RWPE2 (cell line): ENCODE data around the gene CACNA2D2.

Experiments used
- ATAC-seq: fragments of 200-7000 bp; cut with Tn5 transposase; 3 replicates; pipeline ENCODE4 v1.9.1; 2021; ENCODE audit warnings: low read depth
- DNase-seq: peaks from one replicate; pipeline ENCODE4 v3.0.0-alpha.2; 2020; ENCODE audit warnings: low spot score
- H3K27ac ChIP-seq: fragments of 450-650 bp; 2 replicates; pipeline ENCODE4 v1.5.1; 2017; ENCODE audit warnings: mild to moderate bottlenecking; ENCODE audit not compliant: poor library complexity, severe bottlenecking
- H3K27me3 ChIP-seq: fragments of 250-450 bp; sonication (Bioruptor Pico); 2 replicates; pipeline ENCODE4 v1.5.1; 2021; ENCODE audit warnings: mild to moderate bottlenecking, moderate library complexity; ENCODE audit not compliant: insufficient read depth, poor library complexity, severe bottlenecking
- H3K36me3 ChIP-seq: fragments of 250-450 bp; sonication (Bioruptor Pico); 2 replicates; pipeline ENCODE4 v1.5.1; 2020; ENCODE audit warnings: low read depth, mild to moderate bottlenecking, moderate library complexity
- H3K4me1 ChIP-seq: fragments of 250-450 bp; sonication (Bioruptor Pico); 2 replicates; pipeline ENCODE4 v1.5.1; 2021; ENCODE audit warnings: mild to moderate bottlenecking, moderate library complexity; ENCODE audit not compliant: insufficient read depth, poor library complexity, severe bottlenecking
- H3K4me3 ChIP-seq: fragments of 250-450 bp; sonication (Bioruptor Pico); 2 replicates; pipeline ENCODE4 v1.5.1; 2021; ENCODE audit warnings: mild to moderate bottlenecking, moderate library complexity; ENCODE audit not compliant: severe bottlenecking
- H3K9me3 ChIP-seq: fragments of 250-450 bp; sonication (Bioruptor Pico); 2 replicates; pipeline ENCODE4 v1.5.1; 2021; ENCODE audit warnings: mild to moderate bottlenecking, moderate library complexity; ENCODE audit not compliant: severe bottlenecking
- TF ChIP-seq, protein P1 (sequence below): fragments of 450-650 bp; IDR thresholded peaks from one replicate; pipeline ENCODE4 v1.5.1; 2017; ENCODE audit warnings: mild to moderate bottlenecking, moderate library complexity; ENCODE audit not compliant: poor library complexity, severe bottlenecking

The CACNA2D2 gene

DNA sequence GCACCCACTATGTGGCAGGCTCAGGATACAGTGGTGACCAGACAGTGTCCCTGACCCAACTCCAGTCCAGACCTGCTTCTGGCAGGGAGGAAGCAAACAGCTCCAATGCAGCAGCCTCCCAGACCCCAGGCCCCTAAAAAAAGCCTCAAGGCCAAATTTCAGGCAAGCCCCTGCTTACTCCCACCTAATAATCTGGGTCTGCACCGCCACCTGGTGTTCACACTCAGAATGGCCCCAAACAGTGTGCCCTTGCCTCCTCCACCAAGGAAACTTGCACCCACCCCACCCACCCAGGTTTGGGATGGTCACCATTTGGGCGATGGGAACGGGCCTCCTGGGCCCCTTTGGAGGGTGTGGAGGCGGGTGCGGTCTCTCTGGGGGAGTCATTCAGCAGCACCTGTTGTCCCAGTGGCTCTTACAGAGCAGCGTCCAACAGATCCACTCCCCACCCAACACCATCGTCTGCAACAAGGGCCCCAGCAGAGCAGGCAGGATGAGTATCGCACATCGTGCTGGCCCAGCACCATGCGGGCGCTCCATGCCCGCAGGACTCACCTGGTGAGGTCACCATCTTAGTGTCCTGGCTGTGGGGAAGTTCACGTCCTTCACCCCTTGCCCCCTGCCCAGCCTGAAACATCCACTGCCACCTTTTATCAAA lies 46.8 kb upstream of the CACNA2D2 start:
- no peaks in the 10 kb centered on the region for H3K4me1 ChIP-seq
- no peak overlapping the region for H3K27ac ChIP-seq
- ATAC-seq (peak; percentile 49; the same call in 2 of the 3 replicates), DNase-seq (no peak)
- H3K4me3 ChIP-seq, result no peak overlapping the region
- TF ChIP-seq, protein P1, sequence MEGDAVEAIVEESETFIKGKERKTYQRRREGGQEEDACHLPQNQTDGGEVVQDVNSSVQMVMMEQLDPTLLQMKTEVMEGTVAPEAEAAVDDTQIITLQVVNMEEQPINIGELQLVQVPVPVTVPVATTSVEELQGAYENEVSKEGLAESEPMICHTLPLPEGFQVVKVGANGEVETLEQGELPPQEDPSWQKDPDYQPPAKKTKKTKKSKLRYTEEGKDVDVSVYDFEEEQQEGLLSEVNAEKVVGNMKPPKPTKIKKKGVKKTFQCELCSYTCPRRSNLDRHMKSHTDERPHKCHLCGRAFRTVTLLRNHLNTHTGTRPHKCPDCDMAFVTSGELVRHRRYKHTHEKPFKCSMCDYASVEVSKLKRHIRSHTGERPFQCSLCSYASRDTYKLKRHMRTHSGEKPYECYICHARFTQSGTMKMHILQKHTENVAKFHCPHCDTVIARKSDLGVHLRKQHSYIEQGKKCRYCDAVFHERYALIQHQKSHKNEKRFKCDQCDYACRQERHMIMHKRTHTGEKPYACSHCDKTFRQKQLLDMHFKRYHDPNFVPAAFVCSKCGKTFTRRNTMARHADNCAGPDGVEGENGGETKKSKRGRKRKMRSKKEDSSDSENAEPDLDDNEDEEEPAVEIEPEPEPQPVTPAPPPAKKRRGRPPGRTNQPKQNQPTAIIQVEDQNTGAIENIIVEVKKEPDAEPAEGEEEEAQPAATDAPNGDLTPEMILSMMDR, result peak; percentile 75
- H3K27me3 ChIP-seq, result no peaks in the 10 kb centered on the region
- no peaks in the 10 kb centered on the region for H3K9me3 ChIP-seq
- H3K36me3 ChIP-seq, result no peaks in the 10 kb centered on the region

DNA sequence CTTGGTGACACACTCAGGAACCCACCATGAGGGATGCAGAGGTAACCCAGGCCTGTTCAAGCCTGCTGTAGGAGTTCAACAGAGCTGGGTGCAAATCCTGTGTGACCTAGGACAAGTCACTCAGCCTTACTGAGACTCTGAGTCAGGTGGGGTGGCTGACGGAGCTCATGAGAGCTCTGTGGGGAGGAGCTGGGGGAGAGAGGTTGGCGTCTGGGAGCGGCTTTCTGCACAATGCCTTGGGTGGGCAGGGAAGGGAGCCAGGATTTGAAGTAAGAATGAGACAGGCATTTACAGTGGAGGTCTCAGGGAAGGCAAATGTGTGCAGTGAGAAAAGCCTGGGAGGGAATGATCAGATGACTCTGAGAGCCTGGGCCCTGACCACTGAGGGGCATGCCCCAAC lies 45.8 kb upstream of the CACNA2D2 start:
- Histone ChIP-seq H3K9me3 (no peaks in the 10 kb centered on the region), H3K27me3 (no peaks in the 10 kb centered on the region), H3K4me3 (no peak overlapping the region), H3K36me3 (no peaks in the 10 kb centered on the region), H3K4me1 (no peaks in the 10 kb centered on the region), H3K27ac (no peak overlapping the region)
- ATAC-seq (no peak), DNase-seq (no peak)
- TF ChIP-seq, protein P1, result no peak

DNA sequence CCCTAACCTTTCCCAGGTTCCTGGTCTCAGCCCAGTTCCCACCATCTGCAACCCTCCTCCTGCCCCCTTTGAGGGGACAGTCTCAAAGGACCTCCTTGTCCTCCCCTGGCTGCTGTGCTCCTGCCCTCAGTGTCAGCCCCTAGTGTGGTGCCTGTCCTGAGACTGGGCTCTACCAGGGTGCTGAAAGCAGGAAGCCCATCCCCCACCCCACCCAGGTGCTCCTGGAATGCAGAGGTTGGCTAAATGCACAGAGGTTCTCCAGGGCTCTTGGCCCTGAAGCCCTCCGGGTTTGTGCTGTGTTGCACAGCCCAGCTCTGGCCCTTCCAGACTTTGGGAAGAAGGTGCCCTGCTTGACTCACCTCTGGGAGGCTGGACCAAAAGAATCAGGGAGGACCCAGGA lies 42.3 kb upstream of the CACNA2D2 start:
- Histone ChIP-seq H3K27me3 (no peaks in the 10 kb centered on the region), H3K36me3 (no peaks in the 10 kb centered on the region), H3K4me1 (no peaks in the 10 kb centered on the region), H3K9me3 (no peaks in the 10 kb centered on the region), H3K4me3 (no peak overlapping the region), H3K27ac (no peak overlapping the region)
- TF ChIP-seq, protein P1, result no peak
- DNase-seq (no peak), ATAC-seq (no peak)

DNA sequence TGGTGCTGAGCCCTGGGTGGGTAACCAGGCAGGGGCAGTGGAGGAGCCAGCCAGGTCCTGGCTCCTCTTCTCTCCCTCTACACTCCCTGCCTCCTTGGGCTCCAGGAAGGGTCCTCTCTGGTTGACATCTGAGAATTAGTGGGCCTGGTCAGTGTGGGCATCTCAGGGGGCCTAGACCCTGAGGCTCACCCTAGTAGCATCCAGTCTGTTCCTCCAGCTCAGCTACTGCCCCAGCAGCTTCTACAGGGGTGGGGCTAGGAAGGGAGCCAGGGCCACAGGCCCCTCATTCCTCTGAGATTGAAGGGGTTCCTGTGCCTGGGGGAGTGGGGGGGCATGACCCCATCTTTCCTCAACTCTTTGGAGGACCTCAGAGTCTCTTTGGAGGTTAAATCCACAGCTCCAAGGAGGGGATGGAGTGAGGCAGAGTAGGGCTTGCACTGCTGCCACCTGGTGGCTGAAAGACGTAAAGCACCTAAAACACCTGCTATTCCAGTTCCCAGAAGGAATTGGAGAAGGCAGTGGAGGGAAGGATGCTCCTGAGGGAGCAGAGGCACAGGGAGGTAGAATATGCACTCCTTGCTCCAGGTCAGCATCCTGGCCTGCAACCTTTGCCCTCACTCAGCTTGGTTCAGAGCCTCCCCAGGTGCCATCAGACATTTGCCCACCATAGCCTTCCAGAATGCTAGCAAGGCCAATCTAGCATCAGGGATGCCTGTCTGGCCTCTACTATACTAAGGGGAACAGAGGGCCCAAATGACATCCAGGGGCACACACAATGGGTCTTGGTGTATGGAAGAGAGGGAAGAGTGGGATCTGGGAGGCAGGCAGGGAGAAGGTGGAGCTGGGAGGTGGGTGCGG lies 39.0 kb upstream of the CACNA2D2 start:
- no peaks in the 10 kb centered on the region for H3K9me3 ChIP-seq
- H3K27ac ChIP-seq, result no peak overlapping the region
- no peaks in the 10 kb centered on the region for H3K27me3 ChIP-seq
- no peak for DNase-seq
- no peaks in the 10 kb centered on the region for H3K36me3 ChIP-seq
- no peaks in the 10 kb centered on the region for H3K4me1 ChIP-seq
- H3K4me3 ChIP-seq, result no peak overlapping the region
- TF ChIP-seq, protein P1, result peak; percentile 87
- ATAC-seq, result peak; percentile 74
